Breast epithelium (tissue), 4 donors: ENCODE measurements around the gene TCOF1. TPM values are rescaled to one million over a fixed set of nuclear protein-coding genes. Genes with fewer than 3 reads are reported as not detected.

ENCODE experiments used
- DNase-seq, 2 donors: peaks; one replicate each; pipeline ENCODE4 v3.0.0-alpha.2; 2019; ENCODE audit warnings: low spot score in 2 of 2
- H3K27ac ChIP-seq, 2 donors: fragments of 200-600 bp; sonication (generic) in 1 of 2; one replicate each; pipeline ENCODE4 v1.5.1; 2016 to 2019; ENCODE audit warnings: mild to moderate bottlenecking in 1 of 2
- H3K27me3 ChIP-seq, 2 donors: fragments of 200-600 bp; sonication (generic) in 1 of 2; one replicate each; pipeline versions ENCODE4 v1.5.1 to v1.6.0; 2017 to 2019; ENCODE audit warnings: control low read depth in 1 of 2, mild to moderate bottlenecking in 1 of 2
- H3K36me3 ChIP-seq: fragments of 200-600 bp; one replicate; pipeline ENCODE4 v1.5.1; 2019
- H3K4me1 ChIP-seq, 2 donors: fragments of 200-600 bp; sonication (generic); one replicate each; pipeline ENCODE4 v1.5.1; 2016 to 2019; ENCODE audit warnings: control low read depth in 1 of 2
- H3K4me3 ChIP-seq, 3 donors: fragments of 200-600 bp; sonication (generic); 1 replicate in 2 of 3; 2 replicates in 1 of 3; pipeline ENCODE4 v1.5.1; 2016 to 2019; ENCODE audit warnings: mild to moderate bottlenecking in 3 of 3, moderate library complexity in 2 of 3
- H3K9me3 ChIP-seq, 2 donors: fragments of 200-600 bp; sonication (generic) in 1 of 2; one replicate each; pipeline ENCODE4 v1.5.1; 2016 to 2019; ENCODE audit warnings: control low read depth in 1 of 2
- POLR2A ChIP-seq: fragments of 450-650 bp; IDR thresholded peaks from one replicate; pipeline ENCODE4 v1.6.1; 2016; ENCODE audit warnings: antibody characterized with exemption, mild to moderate bottlenecking, moderate library complexity
- POLR2AphosphoS5 ChIP-seq, 3 donors: sonication (generic); formaldehyde crosslinking; IDR thresholded peaks; one replicate each; pipeline ENCODE4 v1.6.1; 2017; ENCODE audit warnings: antibody characterized with exemption in 3 of 3
- intact Hi-C: fragments of 100-400 bp; cut with DNase I; formaldehyde crosslinking; loops from one replicate; pipeline ENCODE4 v1.15.1; 2023; ENCODE audit warnings: low total_unique reads
- total RNA-seq, 3 donors: library from RNA; depleted of rRNA; stranded (reverse); fragments of >200 nt; gene quantifications; one replicate each; pipeline ENCODE4 v1.1.0, GENCODE V29; 2016
- TF ChIP-seq, protein P1 (sequence below), 3 donors: fragments of 450-650 bp; IDR thresholded peaks; one replicate each; pipeline ENCODE4 v1.5.1; 2016 to 2017; ENCODE audit warnings: antibody characterized with exemption in 3 of 3, mild to moderate bottlenecking in 3 of 3, moderate library complexity in 3 of 3

The TCOF1 gene
- total RNA-seq, 3 donors from 2014 or later: 20.6 to 37.7 (median 36.1) TPM

DNA sequence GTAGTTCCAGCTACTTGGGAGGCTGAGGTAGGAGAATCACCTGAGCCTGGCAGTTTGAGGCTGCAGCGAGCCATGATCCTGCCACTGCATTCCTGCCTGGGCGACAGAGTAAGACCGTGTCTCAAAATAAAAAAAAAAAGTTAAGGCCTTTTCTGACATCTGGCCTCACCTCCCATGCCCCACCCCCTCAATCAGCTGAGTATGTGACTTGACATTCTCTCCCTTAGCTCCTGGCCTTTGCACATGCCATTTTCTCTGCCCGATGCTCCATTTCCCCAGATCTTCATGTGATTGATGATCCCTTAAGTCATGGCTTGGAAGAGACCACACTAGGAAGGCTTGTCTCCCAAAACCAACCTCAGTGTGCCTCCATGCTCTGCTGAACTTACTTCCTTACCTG lies 17.7 kb upstream of the TCOF1 start:
- H3K27ac ChIP-seq: no peak overlapping the region
- H3K9me3 ChIP-seq: no peaks in the 10 kb centered on the region
- H3K4me3 ChIP-seq: no peak overlapping the region
- TF ChIP-seq, protein P1, sequence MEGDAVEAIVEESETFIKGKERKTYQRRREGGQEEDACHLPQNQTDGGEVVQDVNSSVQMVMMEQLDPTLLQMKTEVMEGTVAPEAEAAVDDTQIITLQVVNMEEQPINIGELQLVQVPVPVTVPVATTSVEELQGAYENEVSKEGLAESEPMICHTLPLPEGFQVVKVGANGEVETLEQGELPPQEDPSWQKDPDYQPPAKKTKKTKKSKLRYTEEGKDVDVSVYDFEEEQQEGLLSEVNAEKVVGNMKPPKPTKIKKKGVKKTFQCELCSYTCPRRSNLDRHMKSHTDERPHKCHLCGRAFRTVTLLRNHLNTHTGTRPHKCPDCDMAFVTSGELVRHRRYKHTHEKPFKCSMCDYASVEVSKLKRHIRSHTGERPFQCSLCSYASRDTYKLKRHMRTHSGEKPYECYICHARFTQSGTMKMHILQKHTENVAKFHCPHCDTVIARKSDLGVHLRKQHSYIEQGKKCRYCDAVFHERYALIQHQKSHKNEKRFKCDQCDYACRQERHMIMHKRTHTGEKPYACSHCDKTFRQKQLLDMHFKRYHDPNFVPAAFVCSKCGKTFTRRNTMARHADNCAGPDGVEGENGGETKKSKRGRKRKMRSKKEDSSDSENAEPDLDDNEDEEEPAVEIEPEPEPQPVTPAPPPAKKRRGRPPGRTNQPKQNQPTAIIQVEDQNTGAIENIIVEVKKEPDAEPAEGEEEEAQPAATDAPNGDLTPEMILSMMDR (IDR thresholded peaks at IDR 0.05): no peak
- TF ChIP-seq POLR2A (no peak), POLR2AphosphoS5 (IDR thresholded peaks at IDR 0.05) (no peak)
- no peaks in the 10 kb centered on the region for H3K36me3 ChIP-seq
- no peaks in the 10 kb centered on the region for H3K4me1 ChIP-seq
- intact Hi-C loops: no loop called here
- H3K27me3 ChIP-seq: no peaks in the 10 kb centered on the region
- DNase-seq: no peak

DNA sequence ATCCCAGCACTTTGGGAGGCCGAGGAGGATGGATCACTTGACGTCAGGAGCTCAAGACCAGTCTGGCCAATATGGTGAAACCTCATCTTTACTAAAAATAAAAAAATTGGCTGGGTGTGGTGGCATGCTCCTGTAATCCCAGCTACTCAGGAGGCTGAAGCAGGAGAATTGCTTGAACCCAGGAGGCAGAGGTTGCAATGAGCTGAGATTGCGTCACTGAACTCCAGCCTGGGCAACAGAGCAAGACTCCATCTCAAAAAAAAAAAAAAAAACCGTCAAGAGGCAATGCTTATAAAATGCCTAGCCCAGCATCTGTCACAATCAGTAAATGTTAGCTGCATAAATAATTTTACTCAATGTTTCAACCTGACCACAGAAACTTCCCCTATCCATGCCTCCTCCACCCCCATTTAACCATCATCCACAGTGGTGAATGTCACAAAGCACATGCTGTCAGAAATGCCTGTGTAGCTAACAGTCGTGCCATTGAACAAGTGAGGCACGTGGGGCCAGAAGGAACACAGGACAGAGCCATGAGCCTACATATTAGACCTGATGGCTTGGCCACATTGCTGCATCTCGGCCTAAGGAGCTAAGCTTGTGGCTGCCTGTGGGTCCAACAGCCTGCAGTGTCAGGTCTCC lies 16.8 kb upstream of the TCOF1 start:
- no peak overlapping the region for H3K27ac ChIP-seq
- no peaks in the 10 kb centered on the region for H3K27me3 ChIP-seq
- no peaks in the 10 kb centered on the region for H3K36me3 ChIP-seq
- no peak for DNase-seq
- intact Hi-C loops: no loop called here
- TF ChIP-seq POLR2AphosphoS5 (IDR thresholded peaks at IDR 0.05) (no peak), POLR2A (no peak)
- TF ChIP-seq, protein P1 (IDR thresholded peaks at IDR 0.05): no peak
- H3K4me1 ChIP-seq: no peaks in the 10 kb centered on the region
- H3K9me3 ChIP-seq: no peaks in the 10 kb centered on the region
- H3K4me3 ChIP-seq: no peak overlapping the region

DNA sequence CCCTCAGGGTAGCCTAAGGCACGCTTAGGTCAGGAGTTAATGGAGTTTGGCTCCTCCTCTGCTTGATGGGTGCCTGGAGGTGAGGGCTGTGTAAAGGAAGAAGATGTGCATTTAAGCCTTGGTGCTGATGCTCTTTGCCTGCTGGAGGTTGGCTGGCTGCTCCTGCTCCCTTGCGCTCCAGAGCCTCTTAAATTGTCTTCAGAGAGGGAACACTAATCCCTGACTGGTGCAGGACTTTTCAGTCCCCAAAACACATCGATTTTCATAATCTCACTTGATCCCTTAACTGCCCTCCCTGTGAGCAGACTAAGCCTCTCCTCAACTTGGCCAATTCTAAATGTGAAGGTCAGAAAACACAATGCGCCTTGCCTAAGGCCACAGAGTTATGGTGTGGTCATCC lies 16.2 kb upstream of the TCOF1 start:
- no peak overlapping the region for H3K27ac ChIP-seq
- H3K4me3 ChIP-seq: no peak overlapping the region
- H3K9me3 ChIP-seq: no peaks in the 10 kb centered on the region
- no peak for TF ChIP-seq POLR2A
- TF ChIP-seq POLR2AphosphoS5 (IDR thresholded peaks at IDR 0.05): no peak
- TF ChIP-seq, protein P1 (IDR thresholded peaks at IDR 0.05): no peak
- intact Hi-C loops: no loop called here
- H3K4me1 ChIP-seq: no peaks in the 10 kb centered on the region
- H3K36me3 ChIP-seq: no peaks in the 10 kb centered on the region
- no peak for DNase-seq
- no peaks in the 10 kb centered on the region for H3K27me3 ChIP-seq

DNA sequence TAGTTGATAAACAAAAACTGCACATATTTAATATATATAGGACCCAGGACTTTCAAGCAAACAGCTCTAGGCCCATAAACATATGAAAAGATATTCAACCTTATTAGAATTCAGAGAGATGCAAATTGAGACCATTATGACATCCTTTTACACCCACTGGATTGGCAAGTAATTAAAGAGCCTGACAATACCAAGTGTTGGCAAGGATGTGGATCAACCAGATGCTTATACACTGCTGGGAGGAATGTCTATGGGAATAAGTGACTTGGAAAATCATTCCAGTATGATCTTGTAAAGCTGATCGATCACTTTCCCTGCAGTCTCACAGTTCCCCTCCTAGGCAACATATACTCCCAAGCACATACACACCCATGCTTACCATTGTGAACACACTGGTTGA lies 15.5 kb upstream of the TCOF1 start:
- Histone ChIP-seq H3K9me3 (no peaks in the 10 kb centered on the region), H3K27ac (no peak overlapping the region), H3K4me3 (no peak overlapping the region), H3K36me3 (no peaks in the 10 kb centered on the region), H3K4me1 (no peaks in the 10 kb centered on the region), H3K27me3 (no peaks in the 10 kb centered on the region)
- no peak for DNase-seq
- TF ChIP-seq POLR2AphosphoS5 (IDR thresholded peaks at IDR 0.05) (no peak), POLR2A (no peak)
- TF ChIP-seq, protein P1 (IDR thresholded peaks at IDR 0.05): no peak
- intact Hi-C loops: no loop called here

DNA sequence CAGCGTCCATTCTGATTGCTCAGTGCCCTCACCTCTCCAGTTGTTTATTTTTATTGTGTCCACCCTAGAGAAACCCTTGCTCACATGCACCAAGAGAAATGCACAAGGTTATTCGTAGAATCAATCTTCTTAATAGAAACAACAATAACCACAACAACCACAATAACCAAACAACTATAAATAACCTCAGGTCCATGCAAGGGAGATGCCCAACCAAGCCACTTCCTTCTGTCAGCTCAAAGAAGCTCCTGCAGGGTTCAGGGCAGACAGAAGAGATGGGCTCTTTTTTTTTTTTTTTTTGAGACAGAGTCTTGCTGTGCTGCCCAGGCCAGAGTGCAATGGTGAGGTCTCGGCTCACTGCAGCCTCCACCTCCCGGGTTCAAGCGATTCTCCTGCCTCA lies 14.9 kb upstream of the TCOF1 start:
- no peak for DNase-seq
- H3K9me3 ChIP-seq: no peaks in the 10 kb centered on the region
- no peaks in the 10 kb centered on the region for H3K27me3 ChIP-seq
- intact Hi-C loops: no loop called here
- no peak overlapping the region for H3K27ac ChIP-seq
- H3K36me3 ChIP-seq: no peaks in the 10 kb centered on the region
- no peaks in the 10 kb centered on the region for H3K4me1 ChIP-seq
- H3K4me3 ChIP-seq: no peak overlapping the region
- TF ChIP-seq POLR2A (no peak), POLR2AphosphoS5 (IDR thresholded peaks at IDR 0.05) (no peak)
- TF ChIP-seq, protein P1 (IDR thresholded peaks at IDR 0.05): no peak
